ENCODE results near the gene AGBL1. TPM values are rescaled to one million over a fixed set of nuclear protein-coding genes. Genes with fewer than 3 reads are reported as not detected.

The AGBL1 gene
- total and polyA plus RNA-seq, 4 donors: 0.08 to 147 (median 4.7) TPM

DNA sequence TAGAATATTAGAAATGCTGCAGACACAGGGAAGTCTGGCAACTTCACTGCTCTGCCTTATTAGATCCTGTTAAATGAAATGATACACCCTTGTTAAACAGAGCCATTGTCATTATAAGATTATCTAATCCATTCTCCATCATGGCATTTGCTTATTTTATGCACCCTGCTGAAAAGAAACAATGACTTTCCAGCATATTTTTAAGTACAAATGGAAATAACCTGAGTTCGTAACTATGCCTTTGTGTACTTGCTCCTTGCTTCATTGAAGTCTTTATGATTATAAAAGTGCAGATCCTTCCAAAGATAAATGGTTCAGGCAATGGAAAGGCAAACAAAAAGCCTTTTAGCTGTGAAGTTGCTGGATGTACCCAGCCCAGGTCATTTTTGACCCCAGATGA is 195.7 kb downstream of the AGBL1 start:
- Histone ChIP-seq H3K4me1 (ENCODE audit: control insufficient read depth in 5 of 5, insufficient read depth in 5 of 5, low read length in 5 of 5) (no peaks in the 10 kb centered on the region), H3K27ac (ENCODE audit: low read depth in 1 of 2, low read length in 1 of 2) (no peak overlapping the region), H3K9ac (ENCODE audit: insufficient read depth in 1 of 2, low read length in 2 of 2) (no peak overlapping the region), H3K4me3 (no peak overlapping the region), H3K9me3 (ENCODE audit: control insufficient read depth in 4 of 4, insufficient read depth in 3 of 4, low read length in 3 of 4) (no peaks in the 10 kb centered on the region), H3K27me3 (ENCODE audit: control insufficient read depth in 3 of 3, insufficient read depth in 3 of 3, low read length in 2 of 3) (peaks cover 0 to 2% (median 0%) of the 10 kb centered on the region in 3 donors), H3K36me3 (ENCODE audit: control insufficient read depth in 4 of 4, insufficient read depth in 4 of 4, low read length in 4 of 4) (no peaks in the 10 kb centered on the region)
- WGBS, 2 donors: 87 to 88% methylated on average over 1 of the region's 1 CpG
- no peak for DNase-seq
- TF ChIP-seq, protein P1, sequence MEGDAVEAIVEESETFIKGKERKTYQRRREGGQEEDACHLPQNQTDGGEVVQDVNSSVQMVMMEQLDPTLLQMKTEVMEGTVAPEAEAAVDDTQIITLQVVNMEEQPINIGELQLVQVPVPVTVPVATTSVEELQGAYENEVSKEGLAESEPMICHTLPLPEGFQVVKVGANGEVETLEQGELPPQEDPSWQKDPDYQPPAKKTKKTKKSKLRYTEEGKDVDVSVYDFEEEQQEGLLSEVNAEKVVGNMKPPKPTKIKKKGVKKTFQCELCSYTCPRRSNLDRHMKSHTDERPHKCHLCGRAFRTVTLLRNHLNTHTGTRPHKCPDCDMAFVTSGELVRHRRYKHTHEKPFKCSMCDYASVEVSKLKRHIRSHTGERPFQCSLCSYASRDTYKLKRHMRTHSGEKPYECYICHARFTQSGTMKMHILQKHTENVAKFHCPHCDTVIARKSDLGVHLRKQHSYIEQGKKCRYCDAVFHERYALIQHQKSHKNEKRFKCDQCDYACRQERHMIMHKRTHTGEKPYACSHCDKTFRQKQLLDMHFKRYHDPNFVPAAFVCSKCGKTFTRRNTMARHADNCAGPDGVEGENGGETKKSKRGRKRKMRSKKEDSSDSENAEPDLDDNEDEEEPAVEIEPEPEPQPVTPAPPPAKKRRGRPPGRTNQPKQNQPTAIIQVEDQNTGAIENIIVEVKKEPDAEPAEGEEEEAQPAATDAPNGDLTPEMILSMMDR (IDR thresholded peaks at IDR 0.05; ENCODE audit: control extremely low read depth, extremely low read depth): no peak
- ATAC-seq (ENCODE audit: insufficient read depth, low FRiP score): no peak

DNA sequence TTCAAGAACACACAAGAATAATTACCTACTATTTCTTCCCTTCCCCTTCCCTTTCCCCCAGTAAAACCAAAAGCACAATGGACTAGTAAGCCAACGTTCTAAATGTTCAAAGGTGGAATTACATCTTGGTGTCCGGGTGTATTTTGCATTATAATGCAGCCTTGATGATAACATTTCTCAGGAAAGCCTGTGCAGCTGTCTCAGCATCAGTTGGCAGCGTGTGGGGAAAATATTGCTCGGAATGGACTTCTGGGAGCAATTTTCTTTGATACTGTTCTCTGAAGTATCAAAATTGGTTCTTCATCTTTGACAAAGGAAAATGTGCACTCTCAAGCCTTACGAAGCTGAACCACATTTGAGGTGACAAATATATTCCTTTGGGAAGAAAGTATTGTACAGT is 198.9 kb downstream of the AGBL1 start:
- Histone ChIP-seq H3K9me3 (ENCODE audit: control insufficient read depth in 4 of 4, insufficient read depth in 3 of 4, low read length in 3 of 4) (no peaks in the 10 kb centered on the region), H3K27me3 (ENCODE audit: control insufficient read depth in 3 of 3, insufficient read depth in 3 of 3, low read length in 2 of 3) (peaks cover 0 to 2% (median 0%) of the 10 kb centered on the region in 3 donors), H3K4me3 (no peak overlapping the region), H3K4me1 (ENCODE audit: control insufficient read depth in 5 of 5, insufficient read depth in 5 of 5, low read length in 5 of 5) (no peaks in the 10 kb centered on the region), H3K9ac (ENCODE audit: insufficient read depth in 1 of 2, low read length in 2 of 2) (no peak overlapping the region), H3K36me3 (ENCODE audit: control insufficient read depth in 4 of 4, insufficient read depth in 4 of 4, low read length in 4 of 4) (no peaks in the 10 kb centered on the region), H3K27ac (ENCODE audit: low read depth in 1 of 2, low read length in 1 of 2) (no peak overlapping the region)
- ATAC-seq (ENCODE audit: insufficient read depth, low FRiP score) (no peak), DNase-seq (no peak)
- 82 to 87% methylated on average over 5 of the region's 5 CpGs for WGBS, 2 donors
- TF ChIP-seq, protein P1 (IDR thresholded peaks at IDR 0.05; ENCODE audit: control extremely low read depth, extremely low read depth): no peak

DNA sequence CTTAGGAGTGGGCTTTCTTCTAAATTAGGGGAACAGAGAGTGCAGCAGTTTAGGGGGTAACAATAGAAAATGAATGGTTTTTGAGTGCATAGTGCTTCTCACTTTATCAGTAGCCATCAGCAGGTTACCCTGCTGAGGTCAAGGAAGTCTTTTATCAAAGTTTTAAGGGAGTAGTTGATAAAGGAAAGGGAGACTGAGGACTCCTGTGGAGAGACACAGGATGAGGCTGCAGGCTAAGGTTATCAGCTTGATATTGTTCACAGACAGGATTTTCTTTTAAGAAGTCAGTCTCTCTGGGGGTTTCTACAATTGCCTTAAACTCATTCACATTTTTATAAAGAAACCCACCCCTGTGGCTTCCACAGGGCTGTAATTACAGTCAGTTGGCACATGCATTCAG is 205.0 kb downstream of the AGBL1 start:
- Histone ChIP-seq H3K27me3 (ENCODE audit: control insufficient read depth in 3 of 3, insufficient read depth in 3 of 3, low read length in 2 of 3) (no peaks in the 10 kb centered on the region), H3K4me3 (no peak overlapping the region), H3K4me1 (ENCODE audit: control insufficient read depth in 5 of 5, insufficient read depth in 5 of 5, low read length in 5 of 5) (no peaks in the 10 kb centered on the region), H3K36me3 (ENCODE audit: control insufficient read depth in 4 of 4, insufficient read depth in 4 of 4, low read length in 4 of 4) (no peaks in the 10 kb centered on the region), H3K9ac (ENCODE audit: insufficient read depth in 1 of 2, low read length in 2 of 2) (no peak overlapping the region), H3K27ac (ENCODE audit: low read depth in 1 of 2, low read length in 1 of 2) (no peak overlapping the region), H3K9me3 (ENCODE audit: control insufficient read depth in 4 of 4, insufficient read depth in 3 of 4, low read length in 3 of 4) (no peaks in the 10 kb centered on the region)
- TF ChIP-seq, protein P1 (IDR thresholded peaks at IDR 0.05; ENCODE audit: control extremely low read depth, extremely low read depth): no peak
- ATAC-seq (ENCODE audit: insufficient read depth, low FRiP score) (no peak), DNase-seq (no peak)

DNA sequence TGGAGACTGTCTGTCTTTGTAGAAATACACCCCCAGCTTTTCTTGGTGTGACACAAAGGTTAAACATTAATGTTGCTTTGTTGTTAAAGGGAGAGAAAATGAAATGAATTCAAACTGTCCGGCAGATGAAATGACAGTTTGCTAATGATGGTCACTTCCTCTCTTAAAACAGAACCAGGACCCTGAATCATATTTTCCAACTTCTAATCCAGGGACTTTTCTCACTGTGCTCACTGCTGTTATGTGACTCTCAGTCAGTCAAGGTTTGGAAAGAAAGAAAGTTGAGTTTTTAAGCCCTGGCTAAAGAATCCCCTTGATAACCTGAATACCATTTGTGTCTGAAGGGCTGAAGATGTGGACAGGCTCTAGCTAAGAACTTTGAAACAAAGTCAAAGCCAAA is 215.8 kb downstream of the AGBL1 start:
- Histone ChIP-seq H3K27ac (ENCODE audit: low read depth in 1 of 2, low read length in 1 of 2) (no peak overlapping the region), H3K9me3 (ENCODE audit: control insufficient read depth in 4 of 4, insufficient read depth in 3 of 4, low read length in 3 of 4) (no peaks in the 10 kb centered on the region), H3K9ac (ENCODE audit: insufficient read depth in 1 of 2, low read length in 2 of 2) (no peak overlapping the region), H3K36me3 (ENCODE audit: control insufficient read depth in 4 of 4, insufficient read depth in 4 of 4, low read length in 4 of 4) (peaks cover 0 to 1% (median 0%) of the 10 kb centered on the region in 4 donors), H3K4me1 (ENCODE audit: control insufficient read depth in 5 of 5, insufficient read depth in 5 of 5, low read length in 5 of 5) (no peaks in the 10 kb centered on the region), H3K27me3 (ENCODE audit: control insufficient read depth in 3 of 3, insufficient read depth in 3 of 3, low read length in 2 of 3) (peaks cover 0 to 4% (median 0%) of the 10 kb centered on the region in 3 donors), H3K4me3 (no peak overlapping the region)
- TF ChIP-seq, protein P1 (IDR thresholded peaks at IDR 0.05; ENCODE audit: control extremely low read depth, extremely low read depth): no peak
- ATAC-seq (ENCODE audit: insufficient read depth, low FRiP score) (no peak), DNase-seq (no peak)
- 42 to 69% methylated on average over 1 of the region's 1 CpG for WGBS, 2 donors
